ENCODE data around the gene SOWAHA. TPM values are rescaled to one million over a fixed set of nuclear protein-coding genes. Genes with fewer than 3 reads are reported as not detected.

The SOWAHA gene
- polyA plus RNA-seq, 3 donors = not detected

DNA sequence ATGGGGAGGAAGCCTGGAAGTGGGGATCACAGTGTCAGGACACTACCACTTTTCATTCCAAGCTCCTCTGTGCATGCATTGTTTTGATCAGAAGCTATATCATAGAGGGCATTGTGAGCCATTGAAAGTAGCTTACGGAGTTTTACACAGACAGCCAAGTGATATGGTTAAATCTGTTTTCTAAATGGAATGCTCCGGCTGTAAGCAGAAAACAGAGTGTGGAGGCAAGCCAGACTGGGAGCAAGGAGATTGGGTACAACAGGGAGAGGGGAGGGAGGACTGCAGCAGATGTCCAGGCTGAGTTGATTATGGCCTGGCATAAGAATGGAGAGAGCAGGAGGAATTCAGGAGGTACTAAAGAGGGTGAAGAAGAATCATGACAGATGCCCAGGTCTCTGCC is 15.5 kb upstream of the SOWAHA start:
- no peaks in the 10 kb centered on the region for H3K9me3 Mint-ChIP-seq
- no peaks in the 10 kb centered on the region for H3K4me1 Mint-ChIP-seq
- H3K27me3 ChIP-seq (ENCODE audit: control insufficient read depth in 2 of 2, insufficient read depth in 2 of 2, low read length in 2 of 2) = peaks cover 17 to 26% of the 10 kb centered on the region in 2 donors
- no peak overlapping the region for H3K9ac ChIP-seq (ENCODE audit: insufficient read depth, low read length, poor library complexity, severe bottlenecking)
- H3K4me3 Mint-ChIP-seq = no peak overlapping the region
- no peak overlapping the region for H3K27ac ChIP-seq (ENCODE audit: low read depth in 1 of 2, low read length in 2 of 2)
- intact Hi-C loops (cut with micrococcal nuclease) = no loop called here
- DNase-seq = no peak
- no peaks in the 10 kb centered on the region for H3K36me3 Mint-ChIP-seq
- H3K9me3 ChIP-seq (replicated peaks in 1 of 2; ENCODE audit: control insufficient read depth in 1 of 2, insufficient read depth in 1 of 2, low read length in 2 of 2) = no peaks in the 10 kb centered on the region
- no peaks in the 10 kb centered on the region for H3K79me2 ChIP-seq (ENCODE audit: insufficient read depth, low read length)
- TF ChIP-seq, protein P1, sequence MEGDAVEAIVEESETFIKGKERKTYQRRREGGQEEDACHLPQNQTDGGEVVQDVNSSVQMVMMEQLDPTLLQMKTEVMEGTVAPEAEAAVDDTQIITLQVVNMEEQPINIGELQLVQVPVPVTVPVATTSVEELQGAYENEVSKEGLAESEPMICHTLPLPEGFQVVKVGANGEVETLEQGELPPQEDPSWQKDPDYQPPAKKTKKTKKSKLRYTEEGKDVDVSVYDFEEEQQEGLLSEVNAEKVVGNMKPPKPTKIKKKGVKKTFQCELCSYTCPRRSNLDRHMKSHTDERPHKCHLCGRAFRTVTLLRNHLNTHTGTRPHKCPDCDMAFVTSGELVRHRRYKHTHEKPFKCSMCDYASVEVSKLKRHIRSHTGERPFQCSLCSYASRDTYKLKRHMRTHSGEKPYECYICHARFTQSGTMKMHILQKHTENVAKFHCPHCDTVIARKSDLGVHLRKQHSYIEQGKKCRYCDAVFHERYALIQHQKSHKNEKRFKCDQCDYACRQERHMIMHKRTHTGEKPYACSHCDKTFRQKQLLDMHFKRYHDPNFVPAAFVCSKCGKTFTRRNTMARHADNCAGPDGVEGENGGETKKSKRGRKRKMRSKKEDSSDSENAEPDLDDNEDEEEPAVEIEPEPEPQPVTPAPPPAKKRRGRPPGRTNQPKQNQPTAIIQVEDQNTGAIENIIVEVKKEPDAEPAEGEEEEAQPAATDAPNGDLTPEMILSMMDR (IDR thresholded peaks at IDR 0.05) = no peak
- no peaks in the 10 kb centered on the region for H4K20me1 ChIP-seq (ENCODE audit: insufficient read depth, low read length)
- peaks cover 17 to 41% (median 34%) of the 10 kb centered on the region in 3 donors for H3K27me3 Mint-ChIP-seq (ENCODE audit: low read depth in 3 of 3)
- WGBS (ENCODE audit: insufficient coverage) = 94% methylated on average over 2 of the region's 2 CpGs
- H3K27ac Mint-ChIP-seq = no peak overlapping the region
- H3K4me3 ChIP-seq (replicated peaks in 1 of 3; ENCODE audit: low read depth in 2 of 3, low read length in 3 of 3) = no peak overlapping the region
- H2AFZ ChIP-seq (ENCODE audit: insufficient read depth, low read depth, low read length, poor library complexity, severe bottlenecking) = no peak overlapping the region
- H3K4me2 ChIP-seq (replicated peaks; ENCODE audit: extremely low read depth, low read length, poor library complexity, severe bottlenecking) = no peak overlapping the region
- no peaks in the 10 kb centered on the region for H3K36me3 ChIP-seq (replicated peaks in 1 of 2; ENCODE audit: control insufficient read depth in 1 of 2, insufficient read depth in 2 of 2, low read length in 2 of 2)
- no peaks in the 10 kb centered on the region for H3K4me1 ChIP-seq (ENCODE audit: control insufficient read depth in 1 of 2, insufficient read depth in 2 of 2, low read length in 2 of 2)

DNA sequence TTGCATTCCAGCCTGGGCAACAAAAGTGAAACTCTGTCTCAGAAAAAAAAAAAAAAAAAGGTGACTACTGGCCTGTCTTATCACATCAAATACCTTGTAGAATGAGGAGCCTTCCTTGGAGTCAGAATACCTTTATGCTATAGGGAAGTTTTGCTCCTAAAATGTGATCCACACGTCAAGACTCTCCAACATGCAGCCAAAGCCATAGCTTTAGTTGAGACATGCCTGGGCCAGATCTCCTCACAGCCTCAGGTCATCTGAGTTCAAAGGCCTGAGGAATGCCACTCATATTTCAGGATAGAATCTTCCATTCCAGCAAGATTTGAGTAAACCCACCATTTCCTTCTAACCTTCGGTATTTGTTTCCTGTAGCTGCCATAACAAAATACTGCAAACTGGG is 13.7 kb upstream of the SOWAHA start:
- DNase-seq = no peak
- no peak overlapping the region for H3K4me3 Mint-ChIP-seq
- whole genome bisulfite sequencing (ENCODE audit: insufficient coverage) = 63% methylated on average over 1 of the region's 2 CpGs
- H3K9me3 Mint-ChIP-seq = peaks cover 0 to 1% (median 0%) of the 10 kb centered on the region in 7 donors
- no peak overlapping the region for H2AFZ ChIP-seq (ENCODE audit: insufficient read depth, low read depth, low read length, poor library complexity, severe bottlenecking)
- TF ChIP-seq, protein P1 (IDR thresholded peaks at IDR 0.05) = no peak
- H3K79me2 ChIP-seq (ENCODE audit: insufficient read depth, low read length) = no peaks in the 10 kb centered on the region
- no peak overlapping the region for H3K4me2 ChIP-seq (replicated peaks; ENCODE audit: extremely low read depth, low read length, poor library complexity, severe bottlenecking)
- peaks cover 17 to 23% of the 10 kb centered on the region in 2 donors for H3K27me3 ChIP-seq (ENCODE audit: control insufficient read depth in 2 of 2, insufficient read depth in 2 of 2, low read length in 2 of 2)
- H3K27ac ChIP-seq (ENCODE audit: low read depth in 1 of 2, low read length in 2 of 2) = no peak overlapping the region
- H3K4me3 ChIP-seq (replicated peaks in 1 of 3; ENCODE audit: low read depth in 2 of 3, low read length in 3 of 3) = no peak overlapping the region
- intact Hi-C loops (cut with micrococcal nuclease) = no loop called here
- H3K4me1 ChIP-seq (ENCODE audit: control insufficient read depth in 1 of 2, insufficient read depth in 2 of 2, low read length in 2 of 2) = no peaks in the 10 kb centered on the region
- H3K4me1 Mint-ChIP-seq = peaks cover 4% of the 10 kb centered on the region
- H4K20me1 ChIP-seq (ENCODE audit: insufficient read depth, low read length) = no peaks in the 10 kb centered on the region
- H3K36me3 ChIP-seq (replicated peaks in 1 of 2; ENCODE audit: control insufficient read depth in 1 of 2, insufficient read depth in 2 of 2, low read length in 2 of 2) = no peaks in the 10 kb centered on the region
- no peaks in the 10 kb centered on the region for H3K9me3 ChIP-seq (replicated peaks in 1 of 2; ENCODE audit: control insufficient read depth in 1 of 2, insufficient read depth in 1 of 2, low read length in 2 of 2)
- peaks cover 23 to 47% (median 37%) of the 10 kb centered on the region in 3 donors for H3K27me3 Mint-ChIP-seq (ENCODE audit: low read depth in 3 of 3)
- no peak overlapping the region for H3K27ac Mint-ChIP-seq
- H3K36me3 Mint-ChIP-seq = no peaks in the 10 kb centered on the region
- H3K9ac ChIP-seq (ENCODE audit: insufficient read depth, low read length, poor library complexity, severe bottlenecking) = no peak overlapping the region

Data from CD14-positive monocyte (primary cell).